NCI-H2196 (cell line): Measurements from ENCODE around the gene LARP4B.

Experiments
- DNase-seq: peaks from one replicate; lab custom pipeline; 2025; ENCODE audit not compliant: unreplicated experiment; lab: John Stamatoyannopoulos, UW

LARP4B gene

DNA sequence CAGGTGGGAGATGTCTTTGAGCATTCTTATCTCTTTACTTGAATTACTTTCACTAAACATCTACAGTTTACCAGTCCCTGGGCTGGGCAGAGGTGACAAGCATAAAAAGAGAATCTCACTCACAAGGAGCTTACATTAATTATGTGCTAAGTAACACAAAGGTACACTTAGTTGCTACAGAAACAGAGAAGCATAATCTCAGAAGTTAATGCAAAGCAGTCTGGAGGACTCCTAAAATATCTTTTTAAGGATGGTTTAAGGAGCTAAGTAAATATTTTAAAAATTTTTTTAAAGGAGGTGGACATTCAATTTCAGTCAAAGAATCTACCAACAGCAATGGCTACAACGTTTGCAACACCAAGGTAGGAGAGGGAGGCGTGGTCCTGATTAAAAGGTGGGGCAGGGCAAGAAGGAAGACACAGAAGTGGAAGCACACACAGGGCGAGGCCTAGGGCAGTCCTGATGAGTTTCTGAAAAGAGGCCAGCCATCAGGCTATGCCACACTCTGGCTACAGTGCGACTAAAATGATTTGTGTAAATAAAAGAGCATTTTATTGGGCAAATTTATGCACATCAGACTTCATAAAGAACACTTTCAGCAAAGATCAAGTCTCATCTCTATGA lies 5.3 kb downstream of the LARP4B start:
- DNase-seq = no peak

DNA sequence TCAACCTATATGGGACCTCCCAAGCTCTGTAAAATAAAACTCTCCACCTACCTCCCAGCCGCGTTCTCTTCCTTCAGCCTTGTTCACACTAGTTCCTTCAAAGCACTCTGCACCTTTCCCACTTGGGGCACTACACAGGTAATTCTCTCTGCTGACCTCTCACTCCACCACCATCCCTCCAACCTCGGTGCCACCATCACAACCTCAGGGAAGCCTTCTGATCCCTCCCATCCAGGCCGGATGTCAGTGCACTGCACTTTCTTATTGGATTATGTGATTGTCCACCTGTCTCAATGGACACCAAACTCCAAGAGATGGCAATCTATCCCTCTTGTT lies 7.0 kb downstream of the LARP4B start:
- no peak for DNase-seq

DNA sequence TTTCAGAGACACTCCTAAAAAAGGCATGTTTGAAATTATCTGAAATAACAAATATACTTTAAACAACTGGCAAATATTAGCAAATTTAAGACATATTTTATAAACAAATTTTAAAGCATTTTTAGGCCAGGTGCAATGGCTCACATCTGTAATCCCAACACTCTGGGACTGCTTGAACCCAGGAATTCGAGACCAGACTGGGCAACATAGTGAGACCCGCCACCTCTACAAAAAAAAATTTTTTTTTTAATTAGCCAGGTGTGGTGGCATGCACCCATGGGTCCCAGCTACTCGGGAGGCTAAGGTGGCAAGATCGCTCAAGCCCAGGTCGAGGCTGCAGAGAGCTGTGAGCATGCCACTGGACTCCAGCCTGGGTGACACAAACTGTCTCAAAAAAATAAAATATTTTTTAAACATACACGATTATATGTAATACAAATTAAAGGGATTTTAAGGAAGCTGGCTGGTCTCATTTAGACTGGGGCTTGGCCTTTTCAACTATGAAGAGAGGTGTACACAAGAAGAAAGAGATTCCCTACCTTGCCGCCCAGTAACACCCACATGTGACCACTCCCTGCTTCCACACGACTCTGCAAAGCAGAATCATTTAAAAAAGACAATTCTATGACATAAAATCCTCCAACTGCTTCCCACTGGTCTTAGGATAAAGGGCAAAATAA lies 7.5 kb downstream of the LARP4B start:
- DNase-seq = no peak

DNA sequence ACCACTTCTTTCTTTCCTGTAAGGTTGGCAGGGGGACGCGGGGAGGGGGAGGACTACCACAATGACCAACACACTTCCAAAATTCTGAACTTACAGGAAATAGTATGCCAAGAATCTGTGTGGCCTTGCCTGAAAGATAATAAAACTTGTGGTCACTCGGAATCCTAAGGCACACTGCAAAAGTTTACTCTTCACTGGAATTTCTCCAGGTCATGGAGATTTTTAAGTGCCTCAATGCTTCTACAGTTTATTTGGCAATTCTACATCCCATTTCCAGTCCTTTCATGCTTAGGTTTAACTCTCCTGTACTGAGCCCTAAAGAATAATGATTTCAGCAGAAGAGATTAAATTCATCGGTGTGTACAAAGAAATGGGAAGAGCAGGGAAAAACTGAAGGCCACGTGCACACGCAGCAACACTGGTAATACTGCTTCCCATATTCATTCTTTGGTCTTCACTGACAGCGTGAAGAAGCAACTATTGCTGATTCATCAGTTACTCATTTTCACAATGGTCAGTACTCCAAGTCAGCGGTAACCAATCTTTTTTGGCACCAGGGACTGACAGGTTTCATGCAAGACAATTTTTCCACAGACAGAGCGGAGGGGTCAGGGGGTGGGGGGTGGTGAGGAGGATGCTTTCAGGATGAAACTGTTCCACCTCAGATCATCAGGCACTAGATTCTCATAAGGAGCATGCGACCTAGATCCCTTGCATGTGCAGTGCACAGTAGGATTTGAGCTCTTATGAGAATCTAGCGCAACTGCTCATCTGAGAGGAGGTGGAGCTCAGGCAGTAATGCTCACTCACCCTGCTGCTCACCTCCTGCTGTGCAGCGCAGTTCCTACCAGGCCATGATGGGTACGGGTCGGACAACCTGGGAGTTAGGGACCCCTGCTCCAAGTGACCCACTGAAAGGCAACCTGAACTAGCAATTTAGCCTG lies 9.8 kb downstream of the LARP4B start:
- DNase-seq = no peak

DNA sequence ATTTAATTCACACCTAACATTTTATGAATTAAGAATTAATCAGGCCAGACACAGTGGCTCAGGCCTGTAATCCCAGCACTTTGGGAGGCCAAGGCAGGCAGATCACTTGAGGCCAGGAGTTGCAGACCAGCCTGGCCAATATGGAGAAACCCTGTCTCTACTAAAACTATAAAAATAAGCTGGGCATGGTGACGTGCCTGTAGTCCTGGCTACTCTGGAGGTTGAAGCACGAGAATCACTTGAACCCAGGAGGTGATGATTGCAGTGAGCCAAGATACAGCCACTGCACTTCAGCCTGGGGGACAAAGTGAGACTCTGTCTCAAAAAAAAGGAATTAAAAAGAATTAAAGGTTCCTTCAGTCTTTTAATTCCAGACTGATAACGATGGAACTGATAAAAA lies 11.1 kb downstream of the LARP4B start:
- no peak for DNase-seq

DNA sequence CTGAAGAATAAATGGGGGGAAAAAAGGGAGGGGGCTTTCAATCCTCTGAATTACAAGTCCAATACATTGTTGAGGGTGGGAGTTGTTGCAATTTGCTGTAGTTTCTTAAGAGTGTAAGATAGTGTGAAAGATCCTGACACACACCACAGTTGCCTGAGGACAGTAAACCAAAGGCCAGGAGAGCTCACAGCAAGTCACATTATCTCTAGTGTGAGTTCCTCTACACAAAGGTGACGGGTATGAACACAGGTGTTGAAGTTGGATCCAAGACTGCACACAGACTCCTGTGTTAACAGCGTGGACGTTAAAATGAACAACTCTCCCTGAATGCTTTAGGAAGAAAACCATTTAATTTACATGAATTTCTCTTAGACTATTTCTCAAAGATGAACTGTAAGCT lies 12.0 kb downstream of the LARP4B start:
- no peak for DNase-seq

DNA sequence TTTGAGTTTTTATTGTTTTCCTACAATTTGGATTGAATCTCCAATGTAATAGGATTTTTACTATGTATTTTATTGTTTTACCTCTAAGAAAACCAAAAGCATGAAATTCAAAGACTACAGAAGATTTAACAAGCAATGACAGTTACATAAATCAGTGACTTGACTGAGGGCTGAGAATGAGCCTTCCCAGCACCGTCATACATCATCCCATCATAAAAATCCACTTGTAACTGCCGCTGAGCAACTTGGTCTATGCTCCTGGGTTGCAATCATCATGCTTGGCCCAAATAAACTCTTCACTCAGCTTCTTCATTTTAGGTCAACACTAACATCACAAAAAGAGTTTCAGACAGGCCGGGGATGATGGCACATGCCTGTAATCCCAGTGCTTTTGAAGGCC lies 13.5 kb downstream of the LARP4B start:
- DNase-seq = no peak

DNA sequence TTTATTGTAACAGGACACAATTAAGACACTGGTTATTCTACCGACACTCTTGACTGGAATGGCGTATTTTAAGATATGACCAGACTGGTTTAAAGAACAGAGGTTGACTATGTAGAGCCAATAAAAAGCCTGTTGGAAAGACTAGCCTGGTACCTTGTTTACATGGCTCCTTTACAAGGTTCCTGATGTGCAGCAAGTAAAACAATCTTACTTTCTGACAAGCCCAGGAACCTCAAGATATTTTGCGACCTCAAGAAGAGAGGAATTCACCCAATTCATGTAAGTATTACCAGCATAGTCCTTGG lies 14.1 kb downstream of the LARP4B start:
- no peak for DNase-seq

DNA sequence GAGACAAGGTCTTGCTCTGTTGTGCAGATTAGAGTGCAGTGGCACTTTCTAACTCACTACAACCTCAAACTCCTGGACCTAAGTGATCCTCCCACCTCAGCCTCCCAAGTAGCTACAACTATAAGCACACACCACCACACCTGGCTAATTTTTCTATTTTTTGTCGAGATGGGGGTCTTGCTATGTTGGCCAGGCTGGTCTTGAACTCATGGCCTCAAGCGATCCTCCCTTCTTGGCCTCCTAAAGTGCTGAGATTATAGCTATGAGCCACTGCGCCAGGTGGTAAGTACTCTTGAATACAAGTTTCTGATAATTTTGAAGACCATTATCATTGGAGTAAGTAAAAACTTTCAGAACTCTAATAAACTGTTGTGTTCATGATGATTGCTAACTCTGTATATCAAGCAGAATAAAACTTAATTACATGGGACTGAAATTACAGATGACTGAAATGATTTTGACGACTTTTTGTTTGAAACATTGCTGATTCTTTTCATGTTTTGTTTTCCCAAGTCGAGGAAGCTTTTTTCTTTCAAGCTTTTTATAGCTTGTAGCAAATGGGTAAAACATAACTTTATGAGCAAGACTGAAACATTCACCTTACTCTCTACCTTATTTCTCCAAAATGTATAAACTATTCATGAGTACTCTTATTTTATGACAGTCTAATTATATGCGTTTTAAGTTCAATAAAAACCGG lies 14.6 kb downstream of the LARP4B start:
- DNase-seq = no peak

DNA sequence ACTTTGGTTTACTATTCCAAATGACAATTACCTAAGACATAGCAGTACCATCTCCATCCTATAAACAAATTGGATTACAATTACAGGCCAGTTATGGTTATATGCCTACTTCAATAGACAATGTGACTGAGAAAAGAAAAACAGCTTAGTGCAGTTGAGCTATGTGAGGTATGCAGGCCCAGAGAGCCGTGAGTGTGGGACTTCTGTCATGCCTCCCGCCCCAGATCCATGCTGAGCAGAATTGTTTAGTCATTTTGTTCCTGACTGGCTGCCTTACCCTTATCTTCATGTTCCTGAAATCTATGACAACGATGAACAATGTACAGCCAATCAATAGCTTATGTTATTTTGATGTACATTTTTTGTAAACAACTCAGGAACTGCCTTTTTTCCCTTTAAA lies 21.7 kb downstream of the LARP4B start:
- DNase-seq = no peak

DNA sequence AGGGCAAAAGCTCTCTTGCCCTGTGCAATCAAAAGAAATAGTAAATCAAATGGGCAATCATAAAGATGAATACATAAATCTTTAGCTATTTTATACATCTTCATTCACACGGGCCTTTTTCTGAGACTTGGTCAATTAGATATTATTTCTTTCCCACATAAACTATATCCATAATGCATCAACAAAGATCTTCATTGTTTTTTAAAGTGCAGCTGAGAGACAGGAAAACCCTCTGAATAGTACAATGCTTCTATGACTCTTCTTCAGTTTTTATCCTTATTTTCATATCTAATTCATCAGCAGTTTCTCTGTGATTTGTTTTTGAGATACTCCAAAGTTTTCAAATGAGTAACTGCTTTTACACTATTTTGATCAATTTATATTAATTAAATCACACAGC lies 25.5 kb downstream of the LARP4B start:
- DNase-seq = no peak

DNA sequence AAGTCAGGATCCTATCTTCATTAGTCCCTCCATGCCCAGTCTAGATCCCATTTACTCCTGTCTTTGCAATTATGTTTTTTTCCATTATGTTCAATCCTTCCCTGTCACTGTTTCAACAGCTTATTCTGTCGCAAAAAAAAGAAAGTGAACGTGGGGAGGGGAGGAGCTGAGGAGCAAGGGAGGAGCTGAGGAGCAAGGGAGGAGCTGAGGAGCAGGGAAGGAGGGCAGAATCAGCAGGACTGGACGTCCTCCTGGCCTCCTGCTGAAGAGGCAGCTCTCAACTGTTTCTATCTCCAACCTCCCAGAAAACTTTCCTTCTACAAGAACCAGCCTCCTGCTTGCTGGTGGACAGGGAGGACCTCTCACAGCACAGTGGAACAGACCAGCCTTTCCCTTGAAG lies 26.0 kb downstream of the LARP4B start:
- DNase-seq = no peak

DNA sequence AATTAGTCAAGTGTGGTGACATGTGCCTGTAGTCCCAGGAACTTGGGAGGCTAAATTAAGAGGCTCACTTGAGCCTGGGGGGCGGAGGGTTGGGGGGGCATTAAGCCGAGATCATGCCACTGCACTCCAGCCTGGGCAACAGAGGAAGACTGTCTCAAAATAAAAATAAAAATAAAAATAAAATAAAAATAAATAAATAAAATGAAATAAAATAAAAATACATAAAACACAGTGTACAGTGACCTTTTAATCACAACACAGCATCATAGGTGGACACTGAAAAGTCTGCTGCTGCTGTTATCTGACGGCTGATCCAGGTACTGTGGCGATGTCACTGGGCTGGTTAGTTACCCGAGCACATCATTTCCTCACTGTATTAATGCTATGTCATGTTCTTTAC lies 27.1 kb downstream of the LARP4B start:
- no peak for DNase-seq

DNA sequence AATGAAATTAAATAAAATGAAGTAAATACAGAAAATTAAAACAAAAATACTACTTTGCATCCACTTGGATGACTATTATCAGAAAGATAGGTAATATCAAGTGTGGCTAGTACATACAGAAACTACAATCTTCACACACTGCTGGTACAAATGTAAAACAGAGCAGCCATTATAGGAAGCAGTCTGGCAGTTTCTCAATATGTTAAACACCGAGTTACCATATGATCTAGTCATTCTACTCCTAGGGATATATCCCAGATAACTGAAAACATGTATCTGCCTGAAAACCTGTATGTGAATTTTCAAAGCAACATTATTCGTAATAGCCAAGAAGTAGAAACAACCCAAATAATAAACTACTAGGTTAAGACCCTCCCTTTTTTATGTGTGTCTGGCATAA lies 33.4 kb downstream of the LARP4B start:
- no peak for DNase-seq

DNA sequence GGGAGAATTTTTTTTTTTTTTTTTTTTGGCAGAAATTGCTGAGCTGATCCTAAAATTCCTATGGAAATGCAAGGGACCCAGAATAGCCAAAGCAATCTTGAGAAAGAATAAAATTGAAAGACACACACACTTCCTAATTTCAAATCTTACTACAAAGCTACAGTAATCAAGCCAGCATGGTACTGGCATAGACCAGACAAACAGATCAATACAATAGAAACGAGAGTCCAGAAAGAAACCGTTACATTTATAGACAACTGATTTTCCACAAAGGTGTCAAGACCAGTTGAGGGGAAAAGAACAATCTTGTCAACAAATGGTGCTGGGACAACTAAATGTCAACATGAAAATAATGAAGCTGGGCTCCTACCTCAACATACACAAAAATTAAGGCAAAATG lies 34.5 kb downstream of the LARP4B start:
- DNase-seq = no peak

DNA sequence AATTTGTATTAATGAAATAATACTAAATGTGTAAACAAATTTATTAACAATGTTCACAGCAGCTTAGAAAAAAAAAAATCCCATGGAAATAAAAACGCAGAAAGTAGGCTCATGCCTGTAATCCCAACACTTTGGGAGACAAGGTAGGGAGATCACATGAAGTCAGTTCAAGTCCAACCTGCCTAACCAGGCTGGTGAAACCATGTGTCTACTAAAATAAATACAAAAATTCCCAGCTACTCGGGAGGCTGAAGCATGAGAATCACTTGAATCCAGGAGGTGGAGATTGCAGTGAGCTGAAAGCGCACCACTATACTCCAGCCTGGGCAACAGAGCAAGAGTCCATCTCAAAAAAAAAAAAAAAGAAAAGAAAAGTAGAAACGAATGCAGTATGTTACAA lies 36.2 kb downstream of the LARP4B start:
- no peak for DNase-seq

DNA sequence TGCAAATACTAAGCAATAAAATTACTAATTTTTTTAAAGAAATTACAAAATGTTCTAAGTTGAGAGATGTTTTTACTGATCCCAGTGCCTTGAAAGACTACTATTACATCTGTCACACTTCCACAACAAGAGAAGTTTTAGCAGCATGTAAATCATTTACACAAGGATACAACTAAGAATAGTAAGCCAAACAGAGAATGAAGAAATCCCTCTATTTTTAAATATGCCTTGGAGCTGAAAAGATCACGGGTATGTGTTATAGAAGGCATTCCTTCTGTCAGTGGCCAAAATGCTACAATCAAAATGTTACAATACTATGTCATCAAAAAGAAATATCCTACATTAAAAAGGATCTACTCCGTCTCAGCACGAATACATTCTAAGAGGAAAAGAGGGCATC lies 52.6 kb downstream of the LARP4B start:
- no peak for DNase-seq

DNA sequence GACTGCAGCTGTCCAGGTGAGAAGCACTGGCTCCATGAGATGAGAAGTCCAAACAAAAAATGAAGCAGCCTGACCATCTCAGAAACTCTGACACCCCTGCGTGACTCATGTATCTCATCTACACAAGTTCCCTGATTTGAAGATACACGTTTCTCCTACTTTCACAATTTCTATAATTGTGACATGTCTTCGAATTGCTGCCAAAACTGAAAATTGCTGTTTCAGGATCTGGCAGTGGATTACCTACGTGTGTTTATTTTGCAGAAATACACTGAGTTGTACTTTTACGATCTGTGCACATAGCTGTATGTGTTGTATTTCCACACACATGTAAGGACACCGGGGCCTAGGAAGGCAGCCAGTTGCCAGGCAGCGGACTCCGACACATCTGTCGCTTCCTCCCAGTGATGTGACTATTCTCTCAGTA lies 53.2 kb downstream of the LARP4B start:
- no peak for DNase-seq

DNA sequence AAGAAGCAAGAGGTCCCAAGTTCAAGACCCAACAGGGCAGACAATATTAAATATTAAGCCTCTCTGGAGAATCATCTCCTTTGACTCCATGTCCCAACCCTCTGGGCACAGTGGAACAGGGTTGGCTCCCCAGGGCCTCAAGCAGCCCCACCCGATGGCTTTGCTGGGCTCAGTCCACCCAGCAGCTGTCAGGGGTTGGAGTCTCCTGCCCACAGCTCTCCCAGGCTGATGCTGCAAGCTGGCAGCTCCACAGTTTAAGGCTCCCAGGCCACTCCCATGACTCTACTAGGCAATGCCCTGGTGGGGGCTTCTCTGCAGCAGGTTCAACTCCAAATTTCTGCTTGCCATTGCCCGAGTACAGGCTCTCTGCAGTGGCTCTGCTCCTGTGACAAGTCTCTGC lies 55.1 kb downstream of the LARP4B start:
- no peak for DNase-seq

DNA sequence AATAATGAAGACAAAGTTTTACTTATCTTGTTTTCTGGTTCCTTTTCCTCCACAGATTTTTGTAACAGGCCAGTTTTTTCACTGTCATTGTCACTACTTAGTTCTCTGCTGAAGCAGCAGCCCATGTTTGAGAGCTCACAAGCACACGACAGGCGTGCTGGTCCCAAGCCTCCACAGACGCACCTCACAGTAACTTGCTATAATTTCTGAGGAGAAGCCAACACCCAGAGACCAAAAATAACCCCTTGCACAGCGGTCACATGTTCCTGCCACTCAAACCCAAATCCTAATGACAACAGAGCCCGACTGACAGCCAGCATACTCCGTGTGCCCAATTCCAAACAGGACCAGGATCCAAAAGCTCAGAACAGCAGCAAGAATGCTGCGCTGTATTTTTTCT lies 58.5 kb downstream of the LARP4B start:
- DNase-seq = no peak

DNA sequence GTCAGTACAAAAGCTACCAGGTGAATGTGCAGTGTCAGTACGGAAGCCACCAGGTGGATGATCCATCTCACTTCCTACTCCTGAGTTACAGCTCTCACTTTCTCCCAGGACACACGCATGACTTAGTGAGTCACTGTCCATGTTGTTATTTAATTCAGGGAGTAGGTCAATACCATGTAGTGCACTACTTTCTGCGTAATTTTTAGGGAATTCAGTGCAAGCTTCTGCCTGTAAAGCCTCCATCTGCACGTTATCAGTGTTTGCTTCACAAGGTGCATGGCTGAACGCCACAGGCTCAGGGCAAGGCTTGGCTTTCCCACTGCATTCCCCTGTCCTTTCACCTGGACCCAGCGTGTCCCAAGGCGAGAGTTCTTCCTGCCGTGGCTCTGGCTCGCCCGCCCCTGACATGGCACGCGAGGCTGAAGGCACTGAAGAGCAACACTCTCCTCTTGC lies 59.5 kb downstream of the LARP4B start:
- no peak for DNase-seq
